Measurements from ENCODE around the gene PRCP.
"Not testable (repeated sequence)": the region's sequence is repeated elsewhere in the genome, so short reads cannot be mapped to it uniquely, and the experiment has no call there.

Gene PRCP

DNA sequence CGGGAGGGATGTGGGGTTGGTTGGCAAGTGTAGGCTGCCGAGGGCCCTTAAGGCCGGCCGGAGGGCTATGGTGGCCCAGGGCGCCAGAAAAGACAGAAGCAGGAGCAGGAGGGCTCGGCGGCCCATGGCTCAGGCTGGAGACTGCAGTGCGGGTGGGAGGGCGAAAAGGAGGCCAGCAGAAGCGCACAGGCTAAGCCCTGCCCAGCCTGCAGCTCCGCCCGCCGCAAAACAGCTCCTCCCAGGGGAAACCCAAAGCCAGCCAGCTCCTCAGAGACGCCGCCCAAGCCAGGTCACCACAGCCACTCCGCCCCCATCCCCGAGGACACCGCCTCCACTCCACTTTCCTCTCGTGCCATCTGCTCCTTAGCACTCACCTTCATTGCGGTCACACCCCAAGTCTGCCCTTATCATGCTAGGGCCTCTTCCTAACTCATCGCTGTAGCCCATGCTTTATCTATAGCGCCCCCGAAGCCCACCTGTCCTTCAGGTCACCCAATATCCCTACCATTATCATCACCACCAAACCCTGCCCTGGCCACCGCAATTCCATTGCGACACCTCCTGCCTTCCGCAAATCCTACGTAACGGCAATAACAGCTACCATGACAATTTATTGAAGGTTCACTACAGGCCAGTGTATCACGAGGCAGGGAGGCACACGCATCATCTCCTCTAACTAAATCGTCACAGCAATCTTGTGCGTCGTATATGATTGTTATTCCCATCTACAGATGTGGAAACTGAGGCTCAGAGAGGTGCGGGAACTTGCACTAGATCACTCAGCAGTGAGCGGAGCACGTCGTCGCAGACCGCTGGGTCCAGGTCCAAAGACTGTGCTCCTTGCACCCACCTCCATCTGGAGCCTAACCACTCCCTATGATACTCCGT, at the start of gene PRCP:
TSS of gene PRCP (minus strand) at position 154 of the 888 bp plus-strand sequence. CDS start at position 126, 28 bp downstream.
- peak in 55 of 56 donors; percentile 38 to 91 (median 75) for DNase-seq

DNA sequence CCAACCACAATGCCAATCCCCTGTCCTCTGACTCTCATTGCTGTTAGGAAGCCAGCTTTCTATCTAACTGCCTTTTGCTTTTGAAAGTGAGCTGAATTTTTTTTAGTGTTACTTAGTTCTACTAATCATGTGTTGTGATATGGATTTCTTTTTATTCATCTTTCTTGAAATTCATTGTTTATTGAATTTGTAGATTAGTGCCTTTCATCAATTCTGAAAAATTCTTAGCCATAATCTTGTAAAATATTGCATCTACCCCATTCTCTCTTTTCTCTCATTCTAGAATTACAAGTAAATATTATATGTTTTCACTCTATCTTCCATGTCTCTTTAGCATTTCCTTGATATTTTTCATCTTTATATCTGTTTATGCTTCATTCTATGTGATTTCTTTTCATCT, 49.1 kb upstream of the PRCP start:
- DNase-seq: no peak

DNA sequence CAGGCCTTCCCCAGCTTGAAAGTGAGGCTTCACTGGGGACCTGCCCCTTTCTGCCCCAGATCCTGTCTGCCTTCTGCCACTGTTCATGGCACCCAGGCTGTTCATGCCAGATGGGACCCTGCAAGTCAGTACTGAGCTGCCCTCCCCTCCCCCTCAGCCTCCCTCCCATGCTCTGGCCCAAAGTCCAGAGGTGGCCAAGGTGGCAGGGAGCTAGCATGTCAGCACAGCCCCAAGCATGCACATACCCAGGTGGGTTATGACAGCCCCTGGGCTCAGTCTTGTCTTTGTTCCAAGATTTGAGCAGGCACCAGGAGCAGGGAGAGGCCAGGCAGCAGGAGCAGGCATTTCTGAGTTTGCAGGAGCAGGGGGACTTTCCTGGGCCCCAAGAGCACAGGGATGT, 45.5 kb upstream of the PRCP start:
- no peak for DNase-seq

DNA sequence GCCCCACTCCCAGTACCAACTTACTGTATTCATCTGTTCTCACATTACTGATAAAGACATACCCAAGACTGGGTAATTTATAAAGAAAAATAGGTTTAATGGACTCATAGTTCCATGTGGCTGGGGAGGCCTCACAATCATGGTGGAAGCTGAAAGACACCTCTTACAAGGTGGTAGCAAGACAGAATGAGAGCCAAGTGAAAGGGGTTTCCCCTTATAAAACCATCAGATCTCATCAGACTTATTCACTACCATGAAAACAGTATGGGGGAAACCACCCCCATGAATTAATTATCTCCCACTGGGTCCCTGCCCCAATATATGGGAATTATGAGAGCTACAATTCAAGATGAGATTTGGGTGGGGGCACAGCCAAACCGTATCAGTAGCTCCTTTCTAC, 44.8 kb upstream of the PRCP start:
- DNase-seq: not testable (repeated sequence)

DNA sequence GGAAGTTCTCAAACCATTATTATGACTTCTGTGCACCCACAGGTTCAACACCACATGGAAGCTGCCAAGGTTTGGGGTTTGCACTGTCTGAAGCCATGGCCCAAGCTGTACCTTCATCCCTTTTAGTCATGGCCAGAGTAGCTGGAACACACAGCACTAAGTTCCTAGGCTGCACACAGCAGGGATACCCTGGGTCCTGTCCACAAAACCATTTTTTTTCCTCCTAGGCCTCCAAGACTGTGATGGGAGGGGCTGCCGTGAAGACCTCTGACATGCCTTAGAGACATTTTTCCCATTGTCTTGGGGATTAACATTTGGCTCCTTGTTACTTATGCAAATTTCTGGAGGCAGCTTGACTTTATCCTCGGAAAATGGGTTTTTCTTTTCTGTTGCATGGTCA, 44.0 kb upstream of the PRCP start:
- DNase-seq: no peak

DNA sequence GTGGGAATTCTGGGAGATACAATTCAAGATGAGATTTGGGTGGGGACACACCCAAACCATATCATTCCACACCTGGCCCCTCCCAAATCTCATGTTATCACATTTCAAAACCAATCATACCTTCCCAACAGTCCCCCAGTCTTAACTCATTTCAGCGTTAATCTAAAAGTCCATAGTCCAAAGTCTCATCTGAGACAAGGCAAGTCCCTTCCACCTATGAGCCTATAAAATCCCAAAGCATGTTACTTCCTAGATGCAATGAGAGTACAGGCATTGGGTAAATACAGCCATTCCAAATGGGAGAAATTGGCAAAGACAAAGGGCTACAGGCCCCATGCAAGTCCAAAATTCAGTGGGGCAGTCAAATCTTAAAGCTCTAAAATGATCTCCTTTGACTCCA, 43.2 kb upstream of the PRCP start:
- not testable (repeated sequence) for DNase-seq

DNA sequence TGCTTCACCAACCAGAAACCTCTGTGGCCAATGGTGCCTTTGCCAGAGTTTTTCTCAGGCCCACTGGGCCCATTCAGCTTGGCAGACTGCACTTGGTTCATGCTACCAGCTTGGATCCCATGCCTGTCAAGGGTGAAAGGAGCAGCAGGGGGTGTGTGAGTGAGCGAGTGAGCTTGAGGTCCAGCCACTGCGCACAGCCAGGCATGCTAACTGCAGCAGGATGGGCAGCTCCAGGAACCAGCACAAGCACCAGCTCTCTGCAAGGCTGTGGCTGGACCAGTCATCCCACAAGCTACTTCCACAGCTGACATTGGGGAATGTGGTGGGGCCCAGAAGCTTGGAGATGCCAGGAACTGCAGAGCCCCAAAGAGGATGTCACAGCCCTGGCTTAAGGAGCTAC, 42.1 kb upstream of the PRCP start:
- no peak for DNase-seq

DNA sequence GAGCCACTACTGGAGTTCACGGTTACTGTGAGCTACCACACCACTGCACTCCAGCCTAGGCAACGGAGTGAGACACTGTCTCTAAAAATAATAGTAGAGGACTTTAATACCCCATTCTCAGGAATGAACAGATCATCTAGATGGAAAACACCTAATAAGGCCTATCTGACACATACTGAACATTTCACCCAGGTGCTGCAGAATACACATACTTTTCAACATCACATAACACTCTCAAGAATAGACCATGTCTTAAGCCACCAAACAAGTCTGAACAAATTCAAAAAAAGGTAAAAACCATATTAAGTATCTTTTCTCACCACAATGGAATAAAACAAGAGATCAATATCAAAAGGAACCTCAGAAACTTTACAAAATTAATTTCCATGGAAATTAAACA, 39.2 kb upstream of the PRCP start:
- DNase-seq: no peak

DNA sequence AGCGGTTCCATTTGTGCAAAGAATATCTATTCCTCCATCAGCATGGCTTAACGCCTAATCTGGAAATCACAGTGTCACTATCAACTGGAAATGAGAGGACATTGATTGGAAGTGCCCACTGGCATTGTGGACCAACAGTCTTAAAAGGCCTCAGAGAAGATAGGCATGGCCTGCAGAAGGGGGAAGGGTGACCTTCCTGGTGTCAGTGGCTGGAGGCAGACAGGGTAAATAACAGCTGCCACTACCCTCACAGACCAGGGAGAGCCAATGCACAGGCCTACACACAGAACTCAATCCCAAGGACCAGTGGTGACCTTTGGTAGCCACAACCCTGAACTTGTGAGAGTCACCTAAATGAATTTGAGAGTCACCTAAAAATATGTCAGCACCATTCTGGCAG, 37.3 kb upstream of the PRCP start:
- DNase-seq: no peak

DNA sequence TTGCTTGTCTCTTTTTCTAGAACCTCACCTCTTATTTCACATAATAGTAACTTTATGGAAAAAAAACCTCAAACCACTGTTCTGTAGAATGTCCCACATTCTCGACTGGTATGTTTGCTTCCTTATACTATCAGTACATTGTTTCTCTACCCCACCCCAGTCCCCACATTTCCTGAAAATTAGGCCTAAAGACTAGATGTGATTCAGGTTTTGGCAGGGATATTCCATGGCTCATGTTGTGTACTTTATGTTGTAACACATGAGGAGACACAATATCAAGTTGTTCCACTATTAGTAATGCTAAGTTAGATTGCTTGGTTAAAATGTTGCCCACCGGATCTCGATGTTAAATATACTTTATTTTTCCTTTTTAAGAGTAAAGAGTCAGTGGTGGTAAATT, 36.0 kb upstream of the PRCP start:
- DNase-seq: no peak

DNA sequence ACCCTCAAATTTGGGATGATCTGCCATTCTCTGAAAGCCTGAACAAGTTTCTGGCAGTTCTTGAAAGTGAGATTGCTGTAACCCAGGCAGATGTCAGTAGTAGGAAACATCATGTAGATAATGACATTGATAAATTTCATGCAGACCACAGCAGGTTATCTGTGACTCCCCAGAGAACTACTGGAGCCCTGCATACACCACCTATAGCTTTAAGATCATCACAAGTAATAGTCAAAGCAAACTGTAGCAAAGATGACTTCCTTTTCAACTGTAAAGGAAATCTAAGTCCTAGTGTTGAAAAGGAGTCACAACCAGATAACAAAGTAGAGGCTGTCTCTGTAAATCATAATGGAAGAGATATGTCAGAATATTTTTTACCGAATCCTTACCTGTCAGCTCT, 32.3 kb upstream of the PRCP start:
- DNase-seq: no peak

DNA sequence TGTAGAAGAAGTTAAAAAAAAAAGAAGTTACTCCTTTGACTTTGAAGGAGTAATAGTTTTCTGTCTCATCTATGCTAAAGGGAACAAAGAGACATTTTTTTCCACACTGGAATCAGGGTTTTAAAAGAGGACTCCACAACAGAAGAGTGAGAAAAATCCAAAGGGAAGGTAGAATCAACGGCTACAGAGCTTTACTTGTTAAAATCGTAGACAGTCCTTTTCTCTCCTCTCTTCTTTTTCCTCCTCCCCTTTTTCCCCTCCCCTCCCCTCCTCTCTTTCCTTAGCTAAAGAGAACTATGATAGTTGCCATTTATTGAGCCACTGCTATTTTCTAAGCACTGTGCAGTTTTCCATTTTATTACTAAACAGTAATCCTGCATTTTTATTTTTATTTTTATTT, 30.5 kb upstream of the PRCP start:
- no peak for DNase-seq

DNA sequence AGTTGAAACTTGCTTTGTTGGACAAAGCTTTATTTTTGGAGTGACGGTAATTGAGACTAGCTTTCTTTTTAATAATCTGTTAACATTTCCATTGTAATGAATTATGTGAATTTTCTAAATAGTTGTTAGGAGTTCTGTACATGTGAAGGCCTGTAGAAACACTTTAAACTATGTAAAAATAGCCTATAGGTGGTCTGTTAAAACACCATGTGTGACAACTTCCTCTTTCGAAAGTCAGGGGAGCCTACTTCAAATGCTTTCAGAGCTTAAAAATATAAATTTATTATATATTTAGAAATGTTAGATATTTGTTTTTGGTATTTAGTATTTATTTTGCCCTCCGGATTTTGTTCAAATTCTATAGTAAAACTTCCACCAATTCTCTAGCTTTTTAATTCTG, 30.0 kb upstream of the PRCP start:
- no peak for DNase-seq

DNA sequence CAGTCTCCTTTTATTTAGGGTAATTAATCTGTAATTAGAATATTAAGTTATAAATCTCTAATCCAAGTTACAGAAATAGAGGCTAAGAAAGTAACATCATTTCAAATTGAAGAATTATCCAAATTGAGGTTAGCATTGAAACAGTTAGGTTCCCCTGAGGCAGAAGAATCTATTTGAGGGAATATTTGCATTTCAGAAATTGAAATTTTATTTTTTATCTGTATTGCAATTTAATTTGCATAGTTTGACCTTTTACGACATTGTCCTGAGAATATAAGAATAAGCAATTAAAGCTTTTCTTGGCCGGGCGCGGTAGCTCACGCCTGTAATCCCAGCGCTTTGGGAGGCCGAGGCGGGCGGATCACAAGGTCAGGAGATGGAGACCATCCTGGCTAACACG, 28.9 kb upstream of the PRCP start:
- DNase-seq: no peak

DNA sequence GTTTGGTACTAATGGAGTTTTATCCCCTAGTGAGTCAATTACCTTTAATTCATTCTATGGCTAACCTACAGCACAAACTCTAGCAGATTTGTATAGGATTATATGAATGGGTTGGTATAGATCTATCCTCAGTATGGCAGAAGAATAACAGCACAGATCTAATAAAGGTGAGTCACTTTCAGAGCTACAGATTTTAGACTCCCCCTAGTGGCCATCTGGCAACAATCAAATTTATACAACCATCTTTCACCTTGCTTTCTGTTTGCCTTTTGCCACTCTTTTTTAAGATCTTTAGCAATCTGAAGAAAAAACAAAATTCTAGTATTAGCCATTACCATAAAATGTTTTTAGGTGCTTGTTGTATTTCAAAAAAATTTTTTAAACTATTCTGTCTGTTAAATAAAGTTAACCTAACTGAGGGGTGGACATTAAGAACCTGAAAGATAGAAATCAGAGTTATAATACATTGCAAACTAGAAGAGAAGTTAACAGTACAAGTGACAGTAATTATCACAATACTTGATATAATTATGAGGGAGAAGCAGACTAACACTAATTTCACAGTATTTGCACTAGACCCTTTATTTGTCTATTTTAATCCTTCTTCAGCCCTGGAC, 27.1 kb upstream of the PRCP start:
- DNase-seq: no peak

DNA sequence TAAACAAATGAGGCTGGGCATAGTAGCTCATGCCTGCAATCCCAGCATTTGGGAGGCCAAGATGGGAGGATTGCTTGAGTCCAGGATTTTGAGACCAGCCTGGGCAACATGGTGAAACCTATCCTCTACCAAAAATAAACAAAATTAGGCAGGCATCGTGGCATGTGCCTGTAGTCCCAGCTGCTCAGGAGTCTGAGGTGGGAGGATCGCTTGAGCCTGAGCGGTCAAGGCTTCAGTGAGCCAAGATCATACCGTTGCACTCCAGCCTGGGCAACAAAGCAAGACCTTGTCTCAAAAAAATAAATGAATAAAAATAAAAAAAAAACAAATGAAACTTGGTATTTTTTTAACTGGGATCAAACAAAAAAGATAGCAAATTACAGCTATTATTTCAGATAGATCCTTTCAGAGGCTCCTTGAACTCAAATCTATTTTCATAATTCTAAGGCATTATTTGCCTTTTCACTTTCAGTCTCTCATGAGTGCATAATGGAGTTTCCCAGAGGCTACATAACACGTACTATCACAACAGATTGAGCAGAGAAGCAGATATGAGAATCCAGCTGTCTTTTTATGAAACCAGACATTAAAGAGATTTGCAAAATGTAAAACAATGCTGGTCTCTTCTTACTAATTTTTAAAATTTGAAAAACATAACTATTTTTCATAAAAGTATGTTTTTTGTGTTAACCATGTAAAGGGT, 24.4 kb upstream of the PRCP start:
- no peak for DNase-seq

DNA sequence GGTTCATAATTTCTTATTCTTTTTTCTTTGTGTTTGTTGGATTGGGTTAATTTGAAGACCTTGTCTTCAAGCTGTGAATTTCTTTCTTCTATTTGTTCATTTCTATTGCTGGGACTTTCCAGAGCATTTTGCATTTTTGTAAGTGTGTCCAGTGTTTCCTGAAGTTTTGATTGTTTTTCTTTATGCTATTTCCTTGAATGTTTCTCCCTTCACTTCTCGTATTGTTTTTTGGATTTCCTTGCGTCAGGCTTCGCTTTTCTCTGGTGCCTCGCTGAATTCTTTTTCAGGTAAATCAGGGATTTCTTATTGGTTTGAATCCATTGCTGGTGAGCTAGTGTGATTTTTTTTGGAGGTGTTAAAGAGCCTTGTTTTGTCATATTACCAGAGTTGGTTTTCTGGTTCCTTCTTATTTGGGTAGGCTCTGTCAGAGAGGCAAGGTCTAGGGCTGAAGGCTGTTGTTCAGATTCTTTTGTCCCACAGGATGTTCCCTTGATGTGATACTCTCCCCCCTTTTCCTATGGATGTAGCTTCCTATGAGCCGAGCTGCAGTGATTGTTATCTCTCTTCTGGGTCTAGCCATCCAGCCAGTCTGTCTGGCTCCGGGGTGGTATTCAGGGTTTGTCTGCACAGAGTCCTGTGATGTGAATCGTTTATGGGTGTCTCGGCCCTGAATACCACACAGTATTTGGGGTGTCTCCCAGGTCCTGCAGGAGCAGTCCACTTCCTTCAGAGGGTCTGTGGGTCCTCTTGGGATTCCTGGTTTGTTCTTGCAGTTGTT, 22.4 kb upstream of the PRCP start:
- DNase-seq: not testable (repeated sequence)

DNA sequence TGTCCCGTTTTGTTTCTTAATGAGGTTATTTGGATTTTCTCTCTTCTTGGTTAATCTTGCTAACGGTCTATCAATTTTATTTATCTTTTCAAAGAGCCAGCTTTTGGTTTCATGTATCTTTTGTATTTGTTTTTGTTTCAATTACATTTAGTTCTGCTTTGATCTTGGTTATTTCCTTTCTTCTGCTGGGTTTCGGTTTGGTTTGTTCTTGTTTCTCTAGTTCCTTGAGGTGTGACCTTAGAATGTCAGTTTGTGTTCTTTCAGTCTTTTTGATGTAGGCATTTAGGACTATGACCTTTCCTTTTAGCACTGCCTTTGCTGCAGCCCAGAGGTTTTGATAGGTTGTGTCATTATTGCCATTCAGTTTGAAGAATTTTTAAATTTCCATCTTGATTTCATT, 20.0 kb upstream of the PRCP start:
- not testable (repeated sequence) for DNase-seq

DNA sequence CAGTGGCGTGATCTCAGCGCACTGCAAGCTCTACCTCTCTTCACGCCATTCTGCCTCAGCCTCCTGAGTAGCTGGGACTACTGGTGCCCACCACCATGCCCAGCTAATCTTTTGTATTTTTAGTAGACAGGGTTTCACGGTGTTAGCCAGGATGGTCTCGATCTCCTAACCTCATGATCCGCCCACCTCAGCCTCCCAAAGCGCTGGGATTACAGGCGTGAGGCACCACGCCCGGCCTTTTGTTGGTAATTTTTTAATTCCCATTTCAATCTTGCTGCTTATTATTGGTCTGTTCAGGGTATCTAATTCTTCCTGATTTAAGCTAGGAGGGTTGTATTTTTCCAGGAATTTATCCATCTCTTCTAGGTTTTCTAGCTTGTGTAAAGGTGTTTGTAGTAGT, 19.6 kb upstream of the PRCP start:
- DNase-seq: not testable (repeated sequence)

DNA sequence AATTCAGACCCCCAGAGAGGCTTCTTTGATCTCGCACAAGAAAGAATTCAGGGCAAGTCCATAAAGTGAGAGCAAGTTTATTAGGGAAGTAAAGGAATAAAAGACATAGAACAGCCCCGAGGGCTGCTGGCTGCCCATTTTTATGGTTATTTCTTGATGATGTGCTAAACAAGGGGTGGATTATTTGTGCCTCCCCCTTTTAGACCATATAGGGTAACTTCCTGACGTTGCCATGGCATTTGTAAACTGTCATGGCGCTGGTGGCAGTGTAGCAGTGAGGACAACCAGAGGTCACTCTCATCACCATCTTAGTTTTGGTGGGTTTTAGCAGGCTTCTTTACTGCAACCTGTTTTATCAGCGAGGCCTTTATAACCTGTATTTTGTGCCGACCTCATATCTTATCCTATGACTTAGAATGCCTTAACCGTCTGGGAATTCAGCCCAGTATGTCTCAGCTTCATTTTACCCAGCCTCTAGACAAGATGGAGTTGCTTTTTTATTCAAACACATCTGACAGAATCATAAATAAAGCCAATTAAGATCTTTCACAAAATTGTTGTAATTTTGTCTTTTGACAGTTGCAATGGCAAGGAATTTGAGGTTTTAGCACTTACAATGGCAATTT, 8.9 kb upstream of the PRCP start:
- DNase-seq: no peak

DNA sequence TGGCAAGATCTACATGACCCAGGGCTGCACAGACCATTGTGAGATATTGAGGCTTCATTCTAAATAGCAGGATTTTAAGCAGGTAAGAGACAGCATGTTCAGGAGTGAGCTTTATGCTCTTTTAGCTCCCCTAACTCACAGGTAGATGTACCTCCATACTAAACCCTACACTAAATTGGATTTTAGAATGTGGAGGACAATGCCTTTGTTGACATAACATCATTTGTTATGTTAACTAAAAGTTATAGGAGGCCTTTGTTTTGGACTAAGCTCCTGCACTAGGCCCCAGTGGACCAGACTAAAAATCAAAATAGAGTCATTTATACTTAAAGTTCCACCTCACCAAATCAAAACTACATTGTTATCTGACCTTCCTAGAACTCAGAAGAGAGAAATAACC, 8.1 kb upstream of the PRCP start:
- DNase-seq: no peak
